Measurements from ENCODE around the gene KIF2A.

The KIF2A gene

GRCh38 chr5:62362701-62363100 is 56.7 kb downstream of the KIF2A start:
- H3K4me3 ChIP-seq (ENCODE audit: low read length), result no peak overlapping the region
- TF ChIP-seq ZNF274 (IDR thresholded peaks at IDR 0.05; ENCODE audit: low read depth, low read length), result no peak

- TF ChIP-seq ZNF274 (IDR thresholded peaks at IDR 0.05; ENCODE audit: low read depth, low read length), result no peak
- no peak overlapping the region for H3K4me3 ChIP-seq (ENCODE audit: low read length)
These were observed 63.0 kb downstream of the KIF2A start for GRCh38 chr5:62369039-62369438.

GRCh38 chr5:62371409-62371808 is 65.4 kb downstream of the KIF2A start:
- no peak overlapping the region for H3K4me3 ChIP-seq (ENCODE audit: low read length)
- no peak for TF ChIP-seq ZNF274 (IDR thresholded peaks at IDR 0.05; ENCODE audit: low read depth, low read length)

GRCh38 chr5:62372600-62372999 is 66.6 kb downstream of the KIF2A start:
- no peak for TF ChIP-seq ZNF274 (IDR thresholded peaks at IDR 0.05; ENCODE audit: low read depth, low read length)
- H3K4me3 ChIP-seq (ENCODE audit: low read length), result no peak overlapping the region

GRCh38 chr5:62373382-62373781 is 67.4 kb downstream of the KIF2A start:
- H3K4me3 ChIP-seq (ENCODE audit: low read length), result no peak overlapping the region
- TF ChIP-seq ZNF274 (IDR thresholded peaks at IDR 0.05; ENCODE audit: low read depth, low read length), result no peak

- no peak for TF ChIP-seq ZNF274 (IDR thresholded peaks at IDR 0.05; ENCODE audit: low read depth, low read length)
- no peak overlapping the region for H3K4me3 ChIP-seq (ENCODE audit: low read length)
These were observed 68.1 kb downstream of the KIF2A start for GRCh38 chr5:62374090-62374489.

GRCh38 chr5:62375627-62376026 is 69.6 kb downstream of the KIF2A start:
- no peak overlapping the region for H3K4me3 ChIP-seq (ENCODE audit: low read length)
- no peak for TF ChIP-seq ZNF274 (IDR thresholded peaks at IDR 0.05; ENCODE audit: low read depth, low read length)

GRCh38 chr5:62376064-62376463 is 70.1 kb downstream of the KIF2A start:
- no peak overlapping the region for H3K4me3 ChIP-seq (ENCODE audit: low read length)
- no peak for TF ChIP-seq ZNF274 (IDR thresholded peaks at IDR 0.05; ENCODE audit: low read depth, low read length)

GRCh38 chr5:62385131-62385530 is 79.1 kb downstream of the KIF2A start:
- H3K4me3 ChIP-seq (ENCODE audit: low read length), result no peak overlapping the region
- TF ChIP-seq ZNF274 (IDR thresholded peaks at IDR 0.05; ENCODE audit: low read depth, low read length), result no peak

GRCh38 chr5:62385816-62386400 is 79.9 kb downstream of the KIF2A start:
- TF ChIP-seq ZNF274 (IDR thresholded peaks at IDR 0.05; ENCODE audit: low read depth, low read length), result no peak
- no peak overlapping the region for H3K4me3 ChIP-seq (ENCODE audit: low read length)

- no peak for TF ChIP-seq ZNF274 (IDR thresholded peaks at IDR 0.05; ENCODE audit: low read depth, low read length)
- no peak overlapping the region for H3K4me3 ChIP-seq (ENCODE audit: low read length)
These were observed 80.8 kb downstream of the KIF2A start for GRCh38 chr5:62386824-62387223.

GRCh38 chr5:62395210-62395950 is 89.4 kb downstream of the KIF2A start:
- H3K4me3 ChIP-seq (ENCODE audit: low read length), result no peak overlapping the region
- no peak for TF ChIP-seq ZNF274 (IDR thresholded peaks at IDR 0.05; ENCODE audit: low read depth, low read length)

GRCh38 chr5:62403411-62404250 is 97.6 kb downstream of the KIF2A start, which contains the start of gene DIMT1:
Gene DIMT1, minus strand, starts transcription at chr5:62403905. Its CDS starts 133 bp downstream, at chr5:62403772.
- TF ChIP-seq ZNF274 (IDR thresholded peaks at IDR 0.05; ENCODE audit: low read depth, low read length), result no peak

GRCh38 chr5:62412549-62413329 is 106.7 kb downstream of the KIF2A start, which contains the start of gene IPO11:
Gene IPO11, plus strand, starts transcription at chr5:62412763. Its CDS starts 24,517 bp downstream, at chr5:62437280.
- peak within 1 kb of the TSS; percentile 95 for H3K4me3 ChIP-seq (ENCODE audit: low read length)
- TF ChIP-seq ZNF274 (IDR thresholded peaks at IDR 0.05; ENCODE audit: low read depth, low read length), result no peak

More at GRCh38 chr5:62403411-62404250, 97.6 kb downstream of the KIF2A start, which contains the start of gene DIMT1:
- peak within 1 kb of the TSS; percentile 98 for H3K4me3 ChIP-seq (ENCODE audit: low read length)

Measured in GM08714 (cell line).